ENCODE results near the gene MVD. TPM values are rescaled to one million over a fixed set of nuclear protein-coding genes. Genes with fewer than 3 reads are reported as not detected.

The MVD gene
- total RNA-seq, 1 experiment from 2014 or later: 119 TPM

DNA sequence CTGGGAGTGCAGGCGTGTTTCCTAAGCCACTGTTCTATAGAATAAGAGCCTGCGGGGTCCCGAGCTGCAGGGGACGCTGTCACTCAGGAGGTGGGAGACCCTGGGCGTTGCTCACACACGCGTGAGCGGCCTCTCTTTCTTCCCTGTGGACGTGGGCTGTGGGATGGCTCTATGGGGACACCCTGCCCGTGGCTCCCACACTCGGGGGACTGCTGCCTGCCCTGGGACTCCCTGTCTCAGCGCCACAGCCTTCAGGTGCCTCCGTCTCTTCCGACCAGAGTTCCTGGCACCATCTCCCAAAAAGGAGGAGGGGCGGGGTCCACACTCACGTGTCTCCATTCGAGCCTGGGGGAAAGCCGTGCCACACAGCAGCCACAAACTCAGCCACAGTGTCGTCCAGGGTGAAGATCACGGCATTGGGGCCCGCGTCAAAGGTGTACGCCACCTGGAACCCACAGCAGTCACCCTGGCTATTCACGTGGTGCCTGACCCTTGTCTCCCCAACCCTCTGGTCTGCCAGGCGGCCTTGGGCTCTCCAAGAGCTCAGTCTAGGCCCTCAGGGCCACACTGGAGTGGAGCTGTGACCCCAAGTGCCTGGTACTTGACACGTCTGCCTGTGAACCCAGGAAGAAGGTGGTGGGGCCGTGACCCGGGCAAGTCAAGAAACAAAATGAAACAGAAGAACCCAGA is 8.4 kb downstream of the MVD start:
- DNase-seq (ENCODE audit: low read depth, low spot score) (no peak), ATAC-seq (no peak)
- CTCF ChIA-PET: no interaction called here
- Histone ChIP-seq H3K36me3 (ENCODE audit: control insufficient read depth in 1 of 2, insufficient read depth in 2 of 2, low read length in 2 of 2) (peaks cover 6 to 11% of the 10 kb centered on the region in 2 experiments; a peak in 2 of 4 replicates), H3K27me3 (ENCODE audit: insufficient read depth, low read length) (no peaks in the 10 kb centered on the region), H2AFZ (ENCODE audit: low read depth, low read length, poor library complexity, severe bottlenecking) (no peak overlapping the region), H3K79me2 (ENCODE audit: insufficient read depth, low read length) (peaks cover 18% of the 10 kb centered on the region), H3K4me3 (replicated peaks in 1 of 2; ENCODE audit: low read depth in 1 of 2, low read length in 2 of 2) (no peak overlapping the region), H3K9me2 (ENCODE audit: insufficient read depth) (no peaks in the 10 kb centered on the region), H3K4me1 (ENCODE audit: control insufficient read depth in 1 of 2, insufficient read depth in 2 of 2, low read length in 2 of 2) (peaks cover 14 to 23% of the 10 kb centered on the region in 2 experiments), H4K20me1 (ENCODE audit: insufficient read depth) (no peaks in the 10 kb centered on the region), H3K4me2 (ENCODE audit: low read length) (no peak overlapping the region), H3K27ac (ENCODE audit: low read depth, low read length) (no peak overlapping the region), H3K9me3 (ENCODE audit: control insufficient read depth in 1 of 2, insufficient read depth in 1 of 2, low read depth in 1 of 2, low read length in 2 of 2) (no peaks in the 10 kb centered on the region), H3K9ac (ENCODE audit: low read length) (no peak overlapping the region)
- no TSS peak for BruUV-seq (replicated peaks)
- intact Hi-C loops (cut with micrococcal nuclease): loop anchor here (5.0 kb wide), 1 partner anchor 202 kb away; the partner anchor contains the start of gene ZFPM1
- TF ChIP-seq CBX3 (IDR thresholded peaks at IDR 0.05; ENCODE audit: low read depth): no peak
- TF ChIP-seq EGR1 (IDR thresholded peaks at IDR 0.05; ENCODE audit: low read depth): no peak
- no peak for TF ChIP-seq TCF7L2 (IDR thresholded peaks at IDR 0.05; ENCODE audit: borderline replicate concordance, extremely low read depth, insufficient read depth, insufficient read length)
- TF ChIP-seq FOSL1 (IDR thresholded peaks at IDR 0.05; ENCODE audit: low read depth): no peak
- TF ChIP-seq SRF (IDR thresholded peaks at IDR 0.05; ENCODE audit: low read depth): no peak
- no peak for TF ChIP-seq SP1 (IDR thresholded peaks at IDR 0.05; ENCODE audit: low read depth)
- no peak for TF ChIP-seq CEBPB (IDR thresholded peaks at IDR 0.05; ENCODE audit: low read depth)
- no peak for TF ChIP-seq EZH2 (IDR thresholded peaks at IDR 0.05)
- no peak for TF ChIP-seq JUND (IDR thresholded peaks at IDR 0.05)
- TF ChIP-seq YY1 (IDR thresholded peaks at IDR 0.05; ENCODE audit: extremely low read depth, insufficient replicate concordance, low read depth, low read length): no peak
- TF ChIP-seq ZNF274 (IDR thresholded peaks at IDR 0.05; ENCODE audit: low read depth, low read length): no peak
- no peak for TF ChIP-seq RAD21 (IDR thresholded peaks at IDR 0.05; ENCODE audit: low read depth)
- TF ChIP-seq ZFX (IDR thresholded peaks at IDR 0.05): no peak
- TF ChIP-seq, protein P1, sequence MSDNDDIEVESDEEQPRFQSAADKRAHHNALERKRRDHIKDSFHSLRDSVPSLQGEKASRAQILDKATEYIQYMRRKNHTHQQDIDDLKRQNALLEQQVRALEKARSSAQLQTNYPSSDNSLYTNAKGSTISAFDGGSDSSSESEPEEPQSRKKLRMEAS (IDR thresholded peaks at IDR 0.05): no peak
- TF ChIP-seq, protein P2, sequence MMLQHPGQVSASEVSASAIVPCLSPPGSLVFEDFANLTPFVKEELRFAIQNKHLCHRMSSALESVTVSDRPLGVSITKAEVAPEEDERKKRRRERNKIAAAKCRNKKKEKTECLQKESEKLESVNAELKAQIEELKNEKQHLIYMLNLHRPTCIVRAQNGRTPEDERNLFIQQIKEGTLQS (IDR thresholded peaks at IDR 0.05): no peak
- no peak for TF ChIP-seq POLR2A (IDR thresholded peaks at IDR 0.05; ENCODE audit: borderline replicate concordance, extremely low read depth, insufficient read depth, insufficient read length)
- TF ChIP-seq ELF1 (IDR thresholded peaks at IDR 0.05; ENCODE audit: borderline replicate concordance, low read depth): no peak
- RAD21 ChIA-PET (ENCODE audit: low non-redundant PET in 1 of 2, low total read pairs in 2 of 2, uncharacterized antibody in 2 of 2, unreplicated experiment in 2 of 2): no interaction called here
- POLR2A ChIA-PET: no interaction called here
